ENCODE measurements around the gene YKT6. TPM values are rescaled to one million over a fixed set of nuclear protein-coding genes. Genes with fewer than 3 reads are reported as not detected.

The YKT6 gene
- total and polyA plus RNA-seq, 2 of the 8 experiments (the other 6 are each of a cell fraction or from before 2014, with no cell fraction given) = 75.3 to 103 TPM

DNA sequence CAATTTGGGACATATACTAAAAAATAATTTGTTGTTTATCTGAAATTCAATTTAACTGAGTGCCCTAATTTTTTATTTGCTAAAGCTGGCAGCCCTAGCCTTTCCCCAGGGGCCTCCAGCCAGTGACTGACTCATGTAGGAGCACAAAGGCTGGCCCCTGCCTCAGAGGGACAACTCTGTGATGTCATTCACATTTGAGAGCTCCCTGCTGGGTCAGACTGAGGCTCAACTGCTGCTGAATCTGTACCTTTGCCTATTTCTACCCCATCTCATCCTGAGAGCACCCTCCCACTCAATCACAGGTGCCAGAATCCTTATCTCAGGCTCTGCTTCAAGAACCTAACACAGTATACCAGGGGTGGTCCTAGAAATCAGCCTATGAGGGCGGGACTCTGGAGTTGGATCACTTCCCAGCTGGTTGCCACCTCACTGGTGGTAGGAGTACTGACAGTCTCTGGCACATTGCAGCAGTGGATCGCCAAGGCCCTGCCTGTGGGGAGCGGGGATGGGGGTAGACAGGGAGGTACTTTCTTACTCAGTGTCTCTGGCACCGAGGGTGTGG lies 23.1 kb upstream of the YKT6 start:
- H2BK15ac ChIP-seq (ENCODE audit: low read length) = no peak overlapping the region
- no peak overlapping the region for H4K5ac ChIP-seq (ENCODE audit: insufficient read length, low read depth, low read length)
- no peak overlapping the region for H3K27ac ChIP-seq (ENCODE audit: low read depth, low read length)
- no peak overlapping the region for H3K4ac ChIP-seq (replicated peaks; ENCODE audit: insufficient read length, low read depth, low read length)
- no peak overlapping the region for H2BK12ac ChIP-seq (ENCODE audit: low read depth, low read length)
- H2AFZ ChIP-seq (ENCODE audit: low read length) = peak overlapping the region; percentile 61; the same call in 1 of the 2 replicates
- no peak overlapping the region for H2BK5ac ChIP-seq (ENCODE audit: low read depth, low read length)
- H3K18ac ChIP-seq (ENCODE audit: extremely low read depth, low read length) = no peak overlapping the region
- H3K56ac ChIP-seq (replicated peaks; ENCODE audit: insufficient read length, low read depth, low read length) = no peak overlapping the region
- no peaks in the 10 kb centered on the region for H3K36me3 ChIP-seq (ENCODE audit: control insufficient read depth in 2 of 4, insufficient read depth in 4 of 4, low read length in 3 of 4)
- no peaks in the 10 kb centered on the region for H3K23me2 ChIP-seq (ENCODE audit: low read depth, low read length)
- 86% methylated on average over 4 of the region's 4 CpGs; no CpG with 5 or more reads in 1 of the 2 experiments for WGBS, 2 experiments (ENCODE audit: extremely low coverage in 1 of 2, insufficient coverage in 1 of 2, insufficient read length in 1 of 2, insufficient replicate concordance in 2 of 2, low coverage in 1 of 2, low lambda C conversion rate in 2 of 2, missing lambda C conversion rate in 1 of 2)
- POLR2A ChIA-PET (ENCODE audit: partially characterized antibody) = interaction anchor here (1.3 kb wide), 1 partner anchor 68 kb away, joined by 3 read pairs; no protein-coding TSS in a partner anchor
- no peak overlapping the region for H3K4me2 ChIP-seq (ENCODE audit: insufficient read depth in 1 of 2, low read depth in 2 of 2, low read length in 2 of 2)
- H2BK120ac ChIP-seq (replicated peaks; ENCODE audit: low read depth, low read length) = no peak overlapping the region
- H2AK5ac ChIP-seq (ENCODE audit: low read depth, low read length) = no peak overlapping the region
- H3K79me1 ChIP-seq (ENCODE audit: low read depth, low read length) = no peaks in the 10 kb centered on the region
- FAIRE-seq (no peak), DNase-seq (ENCODE audit: low read depth in 1 of 2, low spot score in 2 of 2) (no peak)
- H3K23ac ChIP-seq (ENCODE audit: insufficient read length) = no peak overlapping the region
- peaks cover 0 to 4% (median 2%) of the 10 kb centered on the region in 4 experiments; a peak in 3 of 7 replicates for H3K4me1 ChIP-seq (replicated peaks in 1 of 4; ENCODE audit: control insufficient read depth in 3 of 4, insufficient read depth in 4 of 4, low read length in 3 of 4)
- H3K27me3 ChIP-seq (replicated peaks in 1 of 4; ENCODE audit: control insufficient read depth in 3 of 4, extremely low read depth in 1 of 4, insufficient read depth in 3 of 4, low read length in 3 of 4) = no peaks in the 10 kb centered on the region; a peak in 1 of 7 replicates
- H2BK20ac ChIP-seq (ENCODE audit: low read length) = no peak overlapping the region
- peaks cover 6 to 7% of the 10 kb centered on the region in 2 experiments; a peak in 2 of 4 replicates for H3K9me3 ChIP-seq (ENCODE audit: insufficient read depth in 2 of 2, low read depth in 1 of 2, low read length in 1 of 2)
- no peaks in the 10 kb centered on the region for H4K20me1 ChIP-seq (replicated peaks in 1 of 2; ENCODE audit: control insufficient read depth in 1 of 2, insufficient read depth in 2 of 2, low read length in 2 of 2)
- H4K91ac ChIP-seq (replicated peaks; ENCODE audit: insufficient read length, low read length) = no peak overlapping the region
- CTCF ChIA-PET (ENCODE audit: partially characterized antibody) = interaction anchor here (1.2 to 1.6 kb wide), 3 partner anchors 17 to 24 kb away, joined by 4 to 6 read pairs (median 5); no protein-coding TSS in a partner anchor
- H3K14ac ChIP-seq (ENCODE audit: insufficient read length) = no peak overlapping the region
- no peak overlapping the region for H4K8ac ChIP-seq (ENCODE audit: extremely low read depth, insufficient read depth, low read length)
- H3K4me3 ChIP-seq (ENCODE audit: extremely low read depth in 1 of 4, insufficient read depth in 2 of 4, low read depth in 3 of 4, low read length in 4 of 4) = no peak overlapping the region
- no peak overlapping the region for H3K9ac ChIP-seq (replicated peaks in 1 of 4; ENCODE audit: extremely low read depth in 1 of 4, low read depth in 3 of 4, low read length in 3 of 4)
- no peaks in the 10 kb centered on the region for H3K79me2 ChIP-seq (ENCODE audit: control insufficient read depth in 1 of 2, insufficient read depth in 2 of 2, low read length in 2 of 2)
- TF ChIP-seq NRF1 (IDR thresholded peaks at IDR 0.05; ENCODE audit: low read depth, low read length) = no peak
- no peak for TF ChIP-seq KDM5A (IDR thresholded peaks at IDR 0.05; ENCODE audit: low read length)
- TF ChIP-seq JUND (IDR thresholded peaks at IDR 0.05; ENCODE audit: low read length) = no peak
- no peak for TF ChIP-seq SP4 (IDR thresholded peaks at IDR 0.05; ENCODE audit: low read length)
- TF ChIP-seq YY1 (IDR thresholded peaks at IDR 0.05; ENCODE audit: low read depth, low read length) = no peak
- no peak for TF ChIP-seq MAFK (IDR thresholded peaks at IDR 0.05; ENCODE audit: low read depth, low read length)
- no peak for TF ChIP-seq FOSL1 (IDR thresholded peaks at IDR 0.05; ENCODE audit: insufficient read depth, low read depth, low read length)
- TF ChIP-seq KDM1A (IDR thresholded peaks at IDR 0.05; ENCODE audit: borderline replicate concordance, low read length) = no peak
- no peak for TF ChIP-seq SIN3A (conservative IDR thresholded peaks at IDR 0.05 in 1 of 2, IDR thresholded peaks at IDR 0.05 in 1 of 2; ENCODE audit: low read depth in 1 of 2, low read length in 2 of 2)
- TF ChIP-seq SIRT6 (IDR thresholded peaks at IDR 0.05; ENCODE audit: low read length) = no peak
- no peak for TF ChIP-seq BRCA1 (IDR thresholded peaks at IDR 0.05; ENCODE audit: low read depth, low read length)
- TF ChIP-seq CHD2 (IDR thresholded peaks at IDR 0.05; ENCODE audit: low read length) = no peak
- no peak for TF ChIP-seq CHD1 (IDR thresholded peaks at IDR 0.05; ENCODE audit: low read depth, low read length)
- no peak for TF ChIP-seq POU5F1 (IDR thresholded peaks at IDR 0.05; ENCODE audit: low read depth, low read length)
- TF ChIP-seq RBBP5 (IDR thresholded peaks at IDR 0.05; ENCODE audit: borderline replicate concordance, low read depth, low read length) = no peak

Data from H1 (cell line).